ENCODE data around the gene KRTAP9-4.
"Not testable (repeated sequence)": the region's sequence is repeated elsewhere in the genome, so short reads cannot be mapped to it uniquely, and the experiment has no call there.

KRTAP9-4 gene

DNA sequence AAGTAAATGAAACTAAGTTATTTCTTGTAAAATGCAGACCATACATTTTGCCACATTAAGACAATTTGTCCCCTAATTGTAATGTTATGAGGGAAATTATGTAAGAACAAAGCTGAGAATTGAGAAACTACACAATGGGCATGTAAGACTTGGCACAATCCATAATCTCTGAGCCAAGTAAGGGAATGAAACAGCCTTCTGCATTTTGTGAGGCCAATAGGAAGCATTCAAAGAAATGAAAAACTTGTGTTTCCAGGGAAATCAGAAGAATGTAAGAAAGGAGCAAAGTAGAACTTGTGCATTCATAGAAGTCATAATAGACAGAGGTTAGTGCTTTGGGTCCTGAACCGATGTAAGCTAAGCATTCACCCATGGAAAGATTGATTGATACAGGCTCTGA lies 1.8 kb downstream of the KRTAP9-4 start:
- no peak for FAIRE-seq
- DNase-seq (ENCODE audit: insufficient read length): no peak
- no peak for TF ChIP-seq POLR2A (IDR thresholded peaks at IDR 0.05; ENCODE audit: low read depth, low read length)
- TF ChIP-seq POLR2AphosphoS5 (IDR thresholded peaks at IDR 0.05; ENCODE audit: low read depth, low read length): no peak
- no peak for TF ChIP-seq TAF1 (IDR thresholded peaks at IDR 0.05; ENCODE audit: borderline replicate concordance, low read depth, low read length)

DNA sequence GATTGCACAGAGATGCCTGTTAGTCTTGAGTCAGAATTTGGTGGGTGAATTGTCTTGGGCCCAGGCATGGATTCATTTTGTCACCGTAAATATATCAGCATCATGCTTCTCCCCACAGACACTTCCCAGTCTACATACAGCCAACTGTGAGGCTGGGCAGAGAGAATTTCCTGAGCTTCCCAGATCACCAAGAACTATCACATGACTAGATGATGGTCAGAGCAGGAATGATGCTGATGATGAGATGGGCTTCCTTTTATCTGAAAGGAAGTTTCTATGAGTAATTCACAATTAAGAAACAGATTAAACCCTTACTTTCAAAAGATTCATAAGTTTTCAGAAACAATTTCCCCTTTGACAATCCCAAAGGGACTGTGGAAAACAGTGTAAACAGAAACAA lies 5.4 kb downstream of the KRTAP9-4 start:
- DNase-seq (ENCODE audit: insufficient read length): no peak
- no peak for FAIRE-seq
- TF ChIP-seq POLR2A (IDR thresholded peaks at IDR 0.05; ENCODE audit: low read depth, low read length) (no peak), TAF1 (IDR thresholded peaks at IDR 0.05; ENCODE audit: borderline replicate concordance, low read depth, low read length) (no peak), POLR2AphosphoS5 (IDR thresholded peaks at IDR 0.05; ENCODE audit: low read depth, low read length) (no peak)

DNA sequence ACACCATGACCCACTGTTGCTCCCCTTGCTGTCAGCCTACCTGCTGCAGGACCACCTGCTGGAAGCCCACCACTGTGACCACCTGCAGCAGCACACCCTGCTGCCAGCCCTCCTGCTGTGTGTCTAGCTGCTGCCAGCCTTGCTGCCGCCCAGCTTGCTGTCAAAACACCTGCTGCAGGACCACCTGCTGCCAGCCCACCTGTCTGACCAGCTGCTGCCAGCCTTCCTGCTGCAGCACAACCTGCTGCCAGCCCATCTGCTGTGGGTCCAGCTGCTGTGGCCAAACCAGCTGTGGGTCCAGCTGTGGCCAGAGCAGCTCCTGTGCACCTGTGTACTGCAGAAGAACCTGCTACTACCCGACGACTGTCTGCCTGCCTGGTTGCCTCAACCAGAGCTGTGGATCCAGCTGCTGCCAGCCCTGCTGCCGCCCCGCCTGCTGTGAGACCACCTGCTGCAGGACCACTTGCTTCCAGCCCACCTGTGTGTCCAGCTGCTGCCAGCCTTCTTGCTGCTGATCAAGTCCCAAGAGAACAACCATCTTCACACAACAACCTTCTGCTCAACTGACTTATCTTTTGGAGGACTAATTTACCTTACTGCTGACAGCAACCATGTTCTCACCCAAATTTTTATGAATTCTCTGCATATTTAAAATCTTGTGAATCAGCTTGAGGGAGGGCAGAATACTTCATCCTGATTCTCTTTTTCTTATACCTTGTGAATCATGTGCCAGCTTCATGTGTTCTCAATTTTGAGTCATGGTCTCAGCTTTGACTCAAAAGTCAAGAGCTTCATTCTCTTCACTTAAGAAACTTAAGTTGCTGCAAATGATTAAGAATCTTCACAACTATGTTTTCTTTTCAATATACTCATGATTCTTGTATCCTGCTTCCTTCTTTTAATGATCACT lies 6.1 kb downstream of the KRTAP9-4 start, which contains the start of gene KRTAP9-9:
TSS of gene KRTAP9-9 (plus strand) at position 4 of the 910 bp plus-strand sequence.
- not testable (repeated sequence) for FAIRE-seq; DNase-seq (ENCODE audit: insufficient read length)

DNA sequence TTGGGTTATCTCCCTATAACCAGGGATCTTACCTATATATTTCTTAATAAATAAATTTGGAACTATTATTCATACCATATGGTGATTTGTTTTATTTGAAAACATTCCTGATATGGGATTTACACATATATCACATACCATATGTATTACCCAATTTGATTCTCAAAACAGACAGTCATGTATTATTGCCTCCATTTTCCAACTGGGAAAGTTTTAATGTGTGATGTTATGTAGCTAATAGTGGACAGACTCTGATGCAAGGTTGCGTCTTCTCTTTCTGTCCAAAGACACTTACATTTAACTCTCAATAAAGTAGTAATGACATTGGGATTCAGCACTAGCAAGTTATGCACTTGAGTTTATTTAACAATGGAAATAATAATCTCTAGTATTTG lies 6.8 kb downstream of the KRTAP9-4 start:
- FAIRE-seq (no peak), DNase-seq (ENCODE audit: insufficient read length) (no peak)
- TF ChIP-seq TAF1 (IDR thresholded peaks at IDR 0.05; ENCODE audit: borderline replicate concordance, low read depth, low read length) (no peak), POLR2AphosphoS5 (IDR thresholded peaks at IDR 0.05; ENCODE audit: low read depth, low read length) (no peak), POLR2A (IDR thresholded peaks at IDR 0.05; ENCODE audit: low read depth, low read length) (no peak)

DNA sequence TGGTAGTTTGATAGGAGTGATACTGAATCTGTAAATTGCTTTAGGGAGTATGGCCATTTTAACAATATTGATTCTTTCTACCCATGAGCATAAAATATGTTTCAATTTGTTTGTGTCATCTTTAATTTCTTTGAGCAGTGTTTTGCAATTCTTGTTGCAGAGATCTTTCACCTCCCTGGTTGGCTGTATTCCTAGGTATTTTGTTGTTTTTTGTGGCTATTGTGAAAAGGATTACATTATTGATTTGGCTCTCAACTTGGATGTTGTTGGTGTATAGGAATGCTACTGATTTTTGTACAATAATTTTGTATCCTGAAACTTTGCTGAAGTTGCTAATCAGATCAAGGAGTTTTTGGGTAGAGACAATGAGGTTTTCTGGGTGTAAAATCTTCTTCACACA lies 8.9 kb downstream of the KRTAP9-4 start:
- no peak for DNase-seq (ENCODE audit: insufficient read length)
- FAIRE-seq: no peak
- TF ChIP-seq TAF1 (IDR thresholded peaks at IDR 0.05; ENCODE audit: borderline replicate concordance, low read depth, low read length) (no peak), POLR2AphosphoS5 (IDR thresholded peaks at IDR 0.05; ENCODE audit: low read depth, low read length) (no peak), POLR2A (IDR thresholded peaks at IDR 0.05; ENCODE audit: low read depth, low read length) (no peak)

DNA sequence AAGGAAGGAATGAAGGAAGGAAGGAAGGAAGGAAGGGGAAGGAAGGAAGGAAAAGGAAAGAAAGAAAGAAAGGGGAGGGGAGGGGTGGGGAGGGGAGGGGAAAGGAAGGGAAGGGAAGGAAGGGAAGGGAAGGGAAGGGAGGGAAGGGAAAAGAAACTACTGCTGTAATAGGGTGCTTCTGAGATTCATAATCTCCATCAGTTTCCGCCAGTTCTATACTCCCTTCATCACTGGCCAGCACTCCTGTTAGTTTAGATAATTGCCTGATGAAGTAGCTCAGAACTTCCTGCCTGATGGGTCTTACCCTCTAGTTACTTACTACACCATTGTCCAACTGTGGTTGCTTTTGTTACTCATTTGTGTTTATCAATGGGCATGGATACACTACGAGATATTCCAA lies 13.7 kb downstream of the KRTAP9-4 start:
- FAIRE-seq (no peak), DNase-seq (ENCODE audit: insufficient read length) (no peak)
- TF ChIP-seq TAF1 (IDR thresholded peaks at IDR 0.05; ENCODE audit: borderline replicate concordance, low read depth, low read length) (no peak), POLR2AphosphoS5 (IDR thresholded peaks at IDR 0.05; ENCODE audit: low read depth, low read length) (no peak), POLR2A (IDR thresholded peaks at IDR 0.05; ENCODE audit: low read depth, low read length) (no peak)

DNA sequence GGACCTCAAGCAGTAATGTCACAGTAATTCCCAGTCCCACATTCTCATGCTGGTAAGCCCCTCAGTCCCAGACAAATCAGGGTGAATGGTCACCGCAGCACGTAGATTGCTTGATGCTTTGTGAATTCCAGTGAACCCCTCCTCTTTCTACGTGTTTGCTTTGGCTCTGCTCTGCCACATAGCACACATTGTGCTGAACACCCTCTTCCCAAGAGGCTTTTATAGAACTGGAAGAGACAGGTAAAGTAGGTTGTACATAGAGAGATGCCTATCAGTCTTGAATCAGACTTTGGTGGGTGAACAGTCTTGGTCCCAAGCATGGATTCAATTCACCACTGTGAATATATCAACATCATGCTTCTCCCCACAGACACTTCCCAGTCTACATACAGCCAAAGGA lies 15.1 kb downstream of the KRTAP9-4 start:
- FAIRE-seq: no peak
- TF ChIP-seq POLR2AphosphoS5 (IDR thresholded peaks at IDR 0.05; ENCODE audit: low read depth, low read length) (no peak), POLR2A (IDR thresholded peaks at IDR 0.05; ENCODE audit: low read depth, low read length) (no peak), TAF1 (IDR thresholded peaks at IDR 0.05; ENCODE audit: borderline replicate concordance, low read depth, low read length) (no peak)
- DNase-seq (ENCODE audit: insufficient read length): no peak

DNA sequence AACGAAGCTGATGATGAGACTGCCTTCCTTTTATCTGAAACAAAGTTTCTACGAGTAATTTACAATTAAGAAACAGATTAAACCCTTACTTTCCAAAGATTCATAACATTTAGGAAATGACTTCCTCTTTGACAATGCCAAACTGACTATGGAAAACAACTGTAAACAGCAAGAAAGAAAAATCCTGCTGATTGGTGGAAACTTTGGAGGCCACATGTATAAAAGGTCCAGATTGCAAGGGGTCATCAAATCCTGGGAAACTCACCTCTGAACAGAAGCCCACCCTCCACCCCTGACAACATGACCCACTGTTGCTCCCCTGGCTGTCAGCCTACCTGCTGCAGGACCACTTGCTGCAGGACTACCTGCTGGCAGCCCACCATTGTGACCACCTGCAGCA lies 15.6 kb downstream of the KRTAP9-4 start, which contains the start of gene KRTAP9-6:
TSS of gene KRTAP9-6 (plus strand) at position 301 of the 400 bp plus-strand sequence. CDS start at position 301, 0 bp downstream.
- FAIRE-seq (no peak), DNase-seq (ENCODE audit: insufficient read length) (no peak)
- TF ChIP-seq TAF1 (IDR thresholded peaks at IDR 0.05; ENCODE audit: borderline replicate concordance, low read depth, low read length) (no peak), POLR2A (IDR thresholded peaks at IDR 0.05; ENCODE audit: low read depth, low read length) (no peak), POLR2AphosphoS5 (IDR thresholded peaks at IDR 0.05; ENCODE audit: low read depth, low read length) (no peak)

DNA sequence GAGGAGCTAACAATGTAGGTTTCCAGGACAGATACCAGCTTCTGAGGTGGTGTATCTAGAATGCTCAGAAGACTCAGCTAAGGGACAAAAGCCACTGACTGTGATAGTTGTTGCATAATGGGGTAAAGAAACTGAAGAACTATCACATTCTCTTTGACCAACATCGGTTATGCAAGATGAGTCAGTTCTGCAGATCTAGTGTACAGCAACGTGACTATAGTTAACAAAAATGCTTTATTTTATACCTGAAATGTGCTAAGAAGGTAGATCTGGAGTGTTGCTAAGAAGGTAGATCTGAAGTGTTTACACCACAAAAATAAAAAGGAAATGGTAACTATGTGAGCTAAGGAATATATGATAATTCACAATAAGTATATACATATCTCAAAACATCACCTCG lies 18.2 kb downstream of the KRTAP9-4 start:
- DNase-seq (ENCODE audit: insufficient read length) (no peak), FAIRE-seq (no peak)
- TF ChIP-seq POLR2A (IDR thresholded peaks at IDR 0.05; ENCODE audit: low read depth, low read length): no peak
- no peak for TF ChIP-seq POLR2AphosphoS5 (IDR thresholded peaks at IDR 0.05; ENCODE audit: low read depth, low read length)
- TF ChIP-seq TAF1 (IDR thresholded peaks at IDR 0.05; ENCODE audit: borderline replicate concordance, low read depth, low read length): no peak

DNA sequence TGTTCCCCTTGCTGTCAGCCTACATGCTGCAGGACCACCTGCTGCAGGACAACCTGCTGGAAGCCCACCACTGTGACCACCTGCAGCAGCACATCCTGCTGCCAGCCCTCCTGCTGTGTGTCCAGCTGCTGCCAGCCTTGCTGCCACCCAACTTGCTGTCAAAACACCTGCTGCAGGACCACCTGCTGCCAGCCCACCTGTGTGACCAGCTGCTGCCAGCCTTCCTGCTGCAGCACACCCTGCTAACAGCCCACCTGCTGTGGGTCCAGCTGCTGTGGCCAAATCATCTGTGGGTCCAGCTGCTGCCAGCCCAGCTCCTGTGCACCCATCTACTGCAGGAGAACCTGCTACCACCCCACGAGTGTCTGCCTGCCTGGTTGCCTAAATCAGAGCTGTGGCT lies 21.8 kb downstream of the KRTAP9-4 start:
- FAIRE-seq; DNase-seq (ENCODE audit: insufficient read length): not testable (repeated sequence)

DNA sequence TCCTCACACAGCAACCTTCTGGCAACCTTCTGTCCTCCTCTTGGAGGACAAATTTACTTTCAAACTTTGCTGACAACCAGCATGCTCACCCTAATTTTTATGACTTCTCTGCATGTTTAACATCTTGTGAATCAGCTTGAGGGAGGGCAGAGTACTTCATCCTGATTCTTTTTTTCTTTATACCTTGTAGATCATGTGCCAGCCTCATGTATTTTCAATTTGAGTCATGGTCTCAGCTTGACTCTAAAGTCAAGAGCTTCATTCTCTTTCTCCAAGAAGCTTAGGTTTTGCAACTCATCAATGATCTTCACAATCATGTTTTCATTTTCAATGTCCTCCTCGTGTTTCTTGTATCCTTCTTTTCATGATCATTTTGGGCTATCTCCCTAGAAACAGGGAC lies 22.4 kb downstream of the KRTAP9-4 start:
- FAIRE-seq (no peak), DNase-seq (ENCODE audit: insufficient read length) (no peak)
- TF ChIP-seq POLR2AphosphoS5 (IDR thresholded peaks at IDR 0.05; ENCODE audit: low read depth, low read length) (no peak), TAF1 (IDR thresholded peaks at IDR 0.05; ENCODE audit: borderline replicate concordance, low read depth, low read length) (no peak), POLR2A (IDR thresholded peaks at IDR 0.05; ENCODE audit: low read depth, low read length) (no peak)

DNA sequence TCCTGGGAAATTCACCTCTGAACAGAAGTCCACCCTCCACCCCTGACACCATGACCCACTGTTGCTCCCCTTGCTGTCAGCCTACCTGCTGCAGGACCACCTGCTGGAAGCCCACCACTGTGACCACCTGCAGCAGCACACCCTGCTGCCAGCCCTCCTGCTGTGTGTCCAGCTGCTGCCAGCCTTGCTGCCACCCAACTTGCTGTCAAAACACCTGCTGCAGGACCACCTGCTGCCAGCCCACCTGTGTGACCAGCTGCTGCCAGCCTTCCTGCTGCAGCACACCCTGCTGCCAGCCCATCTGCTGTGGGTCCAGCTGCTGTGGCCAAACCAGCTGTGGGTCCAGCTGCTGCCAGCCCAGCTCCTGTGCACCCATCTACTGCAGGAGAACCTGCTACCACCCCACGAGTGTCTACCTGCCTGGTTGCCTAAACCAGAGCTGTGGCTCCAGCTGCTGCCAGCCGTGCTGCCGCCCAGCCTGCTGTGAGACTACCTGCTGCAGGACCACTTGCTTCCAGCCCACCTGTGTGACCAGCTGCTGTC lies 26.2 kb downstream of the KRTAP9-4 start, which contains the start of gene KRTAP9-7:
TSS of gene KRTAP9-7 (plus strand) at position 51 of the 543 bp plus-strand sequence. CDS start at position 51, 0 bp downstream.
- not testable (repeated sequence) for DNase-seq (ENCODE audit: insufficient read length); FAIRE-seq
